Uterine smooth muscle cell (primary cell): Measurements from ENCODE around the gene SRGAP2B. TPM values are rescaled to one million over a fixed set of nuclear protein-coding genes. Genes with fewer than 3 reads are reported as not detected.

Experiments used
- total RNA-seq: library from RNA; depleted of rRNA; stranded (reverse); fragments of >200 nt; gene quantifications from 2 replicates; pipeline ENCODE4 v1.2.3, GENCODE V29; 2014

SRGAP2B gene
- total RNA-seq: 31.4 and 40.8 TPM in 2 replicates

DNA sequence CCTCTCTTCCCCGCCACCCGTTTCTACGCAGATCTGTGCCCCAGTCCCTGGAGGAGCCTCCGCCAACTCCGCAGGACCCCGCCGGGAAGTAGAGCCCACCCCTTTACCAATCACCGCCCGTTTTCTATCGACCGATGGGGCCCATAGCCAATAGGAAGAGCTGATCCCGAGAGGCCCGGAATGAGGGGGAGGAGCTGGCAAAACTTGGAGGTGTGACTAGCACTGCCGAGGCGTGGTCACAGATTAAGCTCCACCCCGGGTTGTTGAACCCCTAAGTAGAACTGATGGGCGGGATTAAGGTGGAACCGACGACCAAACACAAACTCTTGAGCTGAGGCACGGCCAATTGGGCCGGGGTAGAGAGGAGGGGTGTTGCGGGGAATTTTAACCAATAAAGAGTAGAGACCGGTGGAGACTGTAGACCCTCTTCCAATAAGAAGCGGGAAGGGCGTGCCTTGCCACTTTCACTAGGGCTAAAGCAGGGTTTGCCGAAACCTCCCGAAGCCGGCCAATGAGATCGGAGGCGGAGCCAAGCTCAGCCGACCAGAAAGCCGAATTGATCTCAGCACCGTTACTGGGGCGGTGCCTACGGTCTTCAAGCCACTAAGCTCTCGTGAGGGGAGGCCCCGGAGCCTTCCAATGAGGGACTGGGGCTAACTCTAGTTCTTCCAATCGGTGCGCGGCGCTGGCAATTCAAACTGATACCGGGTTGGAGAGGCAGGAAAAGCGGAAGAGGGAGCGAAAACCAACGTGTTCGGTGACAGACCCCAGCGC is at the start of gene SRGAP2B, which contains the start of gene FAM72D:
Gene SRGAP2B (minus strand): TSS at position 45 of the 774 bp plus-strand sequence. CDS start 2,427 bp downstream, outside the sequence.
Gene FAM72D (plus strand): TSS at position 691 of the 774 bp plus-strand sequence. CDS start 874 bp downstream, outside the sequence.

Other genes with a start within 250 kb of the SRGAP2B start
- gene FAM72D, start 646 bp upstream of the SRGAP2B start, total RNA-seq: 1.00 and 2.0 TPM in 2 replicates
- not detected in 2 replicates for gene PPIAL4D, start 146.8 kb upstream of the SRGAP2B start, total RNA-seq